OCI-LY1 (cell line): ENCODE data around the gene TAS2R20.

ENCODE experiments used
- H2AFZ ChIP-seq: fragments of 200-600 bp; sonication (generic), shearing (Covaris generic); 2 replicates; pipeline ENCODE4 v1.6.0; 2014; ENCODE audit warnings: antibody characterized with exemption, mild to moderate bottlenecking, low read length
- H3F3A ChIP-seq: fragments of 200-600 bp; sonication (generic), shearing (Covaris generic); 2 replicates; pipeline ENCODE4 v1.6.0; 2014; ENCODE audit warnings: mild to moderate bottlenecking, antibody characterized with exemption, low read length, moderate library complexity; ENCODE audit not compliant: insufficient read depth
- H3K27ac ChIP-seq: fragments of 200-600 bp; sonication (generic); 2 replicates; pipeline ENCODE4 v1.5.1; 2014; ENCODE audit warnings: low read length, mixed run types, mild to moderate bottlenecking, low read depth; ENCODE audit not compliant: poor library complexity, severe bottlenecking
- H3K27me3 ChIP-seq: fragments of 200-600 bp; sonication (generic); 2 replicates; pipeline ENCODE4 v1.6.0; 2014; ENCODE audit warnings: antibody characterized with exemption, mild to moderate bottlenecking, low read length, moderate library complexity; ENCODE audit not compliant: insufficient read depth
- H3K36me3 ChIP-seq: fragments of 200-600 bp; sonication (generic); 2 replicates; pipeline ENCODE4 v1.6.1; 2014; ENCODE audit warnings: mild to moderate bottlenecking, antibody characterized with exemption, low read length, moderate library complexity, mixed read lengths; ENCODE audit not compliant: insufficient read depth
- H3K4me1 ChIP-seq: fragments of 200-600 bp; sonication (generic); 2 replicates; pipeline ENCODE4 v1.5.1; 2014; ENCODE audit warnings: mild to moderate bottlenecking, low read length, moderate library complexity; ENCODE audit not compliant: insufficient read depth, severe bottlenecking
- H3K4me2 ChIP-seq: fragments of 200-600 bp; sonication (generic), shearing (Covaris generic); 2 replicates; pipeline ENCODE4 v1.6.1; 2014; ENCODE audit warnings: low read length
- H3K4me3 ChIP-seq: fragments of 200-600 bp; sonication (generic); 2 replicates; pipeline ENCODE4 v1.5.1; 2014; ENCODE audit warnings: low read length, low read depth, mild to moderate bottlenecking, mixed read lengths; ENCODE audit not compliant: poor library complexity, severe bottlenecking
- H3K79me2 ChIP-seq: fragments of 200-600 bp; shearing (Covaris generic); 2 replicates; pipeline ENCODE4 v1.6.1; 2016; ENCODE audit warnings: mixed run types, low read length, mixed read lengths; ENCODE audit not compliant: insufficient read depth
- H3K9ac ChIP-seq: fragments of 200-600 bp; sonication (generic), shearing (Covaris generic); 2 replicates; pipeline ENCODE4 v1.6.1; 2014; ENCODE audit warnings: mild to moderate bottlenecking, low read length, mixed read lengths
- H3K9me2 ChIP-seq: fragments of 200-600 bp; sonication (generic), shearing (Covaris generic); 2 replicates; pipeline ENCODE4 v1.6.1; 2014; ENCODE audit warnings: low read depth, mild to moderate bottlenecking, low read length, mixed read lengths
- H3K9me3 ChIP-seq: fragments of 200-600 bp; shearing (Covaris generic); 2 replicates; pipeline ENCODE4 v1.6.1; 2014; ENCODE audit warnings: low read length, mixed read lengths
- H4K20me1 ChIP-seq: fragments of 200-600 bp; sonication (generic), shearing (Covaris generic); 2 replicates; pipeline ENCODE4 v1.6.0; 2016; ENCODE audit warnings: mild to moderate bottlenecking, low read length; ENCODE audit not compliant: insufficient read depth
- CTCF ChIP-seq: fragments of 200-600 bp; sonication (generic), shearing (Covaris generic); IDR thresholded peaks from 2 replicates; pipeline ENCODE4 v1.5.1; 2017; ENCODE audit warnings: mild to moderate bottlenecking, antibody characterized with exemption, low read length, moderate library complexity, mixed read lengths
- EZH2 ChIP-seq: fragments of 200-600 bp; sonication (generic), shearing (Covaris generic); IDR thresholded peaks from 2 replicates; pipeline ENCODE4 v1.8.0; 2017; ENCODE audit warnings: borderline replicate concordance, mixed run types, mild to moderate bottlenecking, antibody characterized with exemption, low read length, moderate library complexity, mixed read lengths

Gene TAS2R20

GRCh38 chr12:11031307-11031706 is 33.2 kb upstream of the TAS2R20 start, which contains the start of gene TAS2R31:
TAS2R31 (minus strand) TSS chr12:11031407; CDS start chr12:11031335, 72 bp downstream.
- Histone ChIP-seq H3K4me2 (no peak within 1 kb of the TSS), H3K9me3 (no peaks in the 10 kb centered on the region), H3K27me3 (no peaks in the 10 kb centered on the region), H2AFZ (no peak within 1 kb of the TSS), H3K79me2 (no peaks in the 10 kb centered on the region), H4K20me1 (no peaks in the 10 kb centered on the region), H3K9ac (no peak within 1 kb of the TSS), H3F3A (no peaks in the 10 kb centered on the region), H3K36me3 (peaks cover 13% of the 10 kb centered on the region), H3K27ac (no peak within 1 kb of the TSS), H3K4me1 (no peaks in the 10 kb centered on the region), H3K4me3 (no peak within 1 kb of the TSS), H3K9me2 (no peaks in the 10 kb centered on the region)
- TF ChIP-seq EZH2 (no peak), CTCF (no peak)

GRCh38 chr12:11026118-11026517 is 28.0 kb upstream of the TAS2R20 start:
- H3K9ac ChIP-seq, result no peak overlapping the region
- H3F3A ChIP-seq, result no peaks in the 10 kb centered on the region
- no peak overlapping the region for H3K4me2 ChIP-seq
- H3K4me1 ChIP-seq, result no peaks in the 10 kb centered on the region
- H3K27me3 ChIP-seq, result no peaks in the 10 kb centered on the region
- H3K4me3 ChIP-seq, result no peak overlapping the region
- no peak overlapping the region for H3K27ac ChIP-seq
- H3K79me2 ChIP-seq, result no peaks in the 10 kb centered on the region
- peaks cover 16% of the 10 kb centered on the region for H3K36me3 ChIP-seq
- H4K20me1 ChIP-seq, result no peaks in the 10 kb centered on the region
- H3K9me3 ChIP-seq, result no peaks in the 10 kb centered on the region
- TF ChIP-seq EZH2, result no peak
- H3K9me2 ChIP-seq, result no peaks in the 10 kb centered on the region
- no peak overlapping the region for H2AFZ ChIP-seq

GRCh38 chr12:11023387-11023786 is 25.3 kb upstream of the TAS2R20 start:
- Histone ChIP-seq H3F3A (no peaks in the 10 kb centered on the region), H4K20me1 (no peaks in the 10 kb centered on the region), H3K9me3 (no peaks in the 10 kb centered on the region), H3K27me3 (no peaks in the 10 kb centered on the region), H3K9ac (no peak overlapping the region), H3K9me2 (no peaks in the 10 kb centered on the region), H3K4me3 (no peak overlapping the region), H3K27ac (no peak overlapping the region), H2AFZ (no peak overlapping the region), H3K36me3 (peaks cover 16% of the 10 kb centered on the region), H3K4me1 (no peaks in the 10 kb centered on the region), H3K79me2 (no peaks in the 10 kb centered on the region), H3K4me2 (no peak overlapping the region)
- TF ChIP-seq CTCF, result no peak
- no peak for TF ChIP-seq EZH2

- Histone ChIP-seq H3K4me2 (no peak within 1 kb of the TSS), H4K20me1 (no peaks in the 10 kb centered on the region), H3K9me3 (no peaks in the 10 kb centered on the region), H2AFZ (no peak within 1 kb of the TSS), H3K27ac (no peak within 1 kb of the TSS), H3K4me1 (no peaks in the 10 kb centered on the region), H3K9me2 (no peaks in the 10 kb centered on the region), H3K4me3 (no peak within 1 kb of the TSS), H3F3A (no peaks in the 10 kb centered on the region), H3K9ac (no peak within 1 kb of the TSS), H3K36me3 (peaks cover 7% of the 10 kb centered on the region; the same call in 1 of the 2 replicates), H3K79me2 (no peaks in the 10 kb centered on the region), H3K27me3 (no peaks in the 10 kb centered on the region)
- no peak for TF ChIP-seq EZH2
- TF ChIP-seq CTCF, result no peak
Measured at GRCh38 chr12:11022520-11022919, 24.4 kb upstream of the TAS2R20 start, which contains the start of gene TAS2R19. TAS2R19 (minus strand) TSS chr12:11022620; CDS start chr12:11022571, 49 bp downstream.
